Activated gamma-delta T cell treated with anti-CD3 and anti-CD28 coated beads, Interleukin-2, amount 50 U/mL, for 16 hours (primary cell): Measurements from ENCODE around the gene NTM.

Source experiments
- DNase-seq: peaks from one replicate; pipeline ENCODE4 v3.0.0-alpha.2; 2020; ENCODE audit warnings: low read depth

NTM gene

DNA sequence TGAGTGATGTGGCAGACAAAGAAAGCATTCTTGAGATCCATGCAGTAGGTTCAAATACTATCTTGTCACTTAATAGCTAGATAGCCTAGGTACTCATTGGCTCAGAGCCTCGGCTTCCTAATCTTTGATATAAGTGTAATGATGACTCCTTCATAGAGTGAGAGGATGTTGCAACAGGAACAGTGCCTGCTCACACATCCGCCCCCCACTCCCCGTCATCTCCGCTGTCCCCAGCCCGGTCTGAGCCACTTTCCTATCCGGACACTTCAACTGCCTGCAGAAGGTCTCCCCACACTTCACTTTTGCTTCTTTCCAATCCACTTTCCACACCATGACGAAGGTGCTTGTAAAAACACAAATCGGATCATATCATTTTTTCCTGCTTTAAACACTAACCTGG lies 128.8 kb downstream of the NTM start:
- no peak for DNase-seq

GRCh38 chr11:131503017-131503416 lies 132.6 kb downstream of the NTM start:
- DNase-seq, result no peak

DNA sequence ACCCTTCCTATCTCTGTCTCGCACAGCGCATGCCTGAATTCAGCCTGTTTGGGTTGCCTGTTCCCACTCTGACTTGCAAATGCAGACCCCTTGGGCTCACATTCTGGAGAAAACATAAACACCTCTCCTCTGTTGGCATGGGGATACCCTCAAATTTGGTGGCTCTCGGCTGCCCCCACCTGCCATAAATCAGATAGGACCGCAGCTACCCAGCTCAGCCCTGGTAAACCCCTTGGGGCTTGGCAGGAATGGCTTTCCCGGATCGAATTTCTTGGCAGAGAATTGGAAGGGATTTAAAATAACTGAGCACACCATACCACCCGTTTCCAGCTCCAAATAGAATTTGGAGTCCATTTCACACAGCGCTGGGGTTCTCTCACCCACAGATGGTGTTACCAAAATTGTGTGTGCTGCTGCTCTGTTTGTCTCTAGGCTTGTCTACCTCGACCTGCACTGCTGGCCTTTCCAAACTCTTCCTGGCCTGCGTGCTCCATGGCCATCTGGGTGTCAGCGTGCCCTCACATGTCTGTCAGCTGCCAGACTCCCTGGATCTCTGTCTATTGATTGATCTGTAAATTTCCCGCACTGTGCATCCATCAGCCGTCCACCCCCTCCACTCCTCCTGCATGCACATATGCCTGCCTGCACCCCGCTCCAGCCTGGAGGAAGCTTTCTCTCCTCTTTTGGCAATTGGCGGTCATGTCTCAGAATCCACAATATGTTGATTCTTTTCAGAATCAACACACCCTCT lies 134.0 kb downstream of the NTM start:
- DNase-seq, result no peak

- DNase-seq, result no peak
These were observed 135.9 kb downstream of the NTM start for GRCh38 chr11:131506348-131506747.

DNA sequence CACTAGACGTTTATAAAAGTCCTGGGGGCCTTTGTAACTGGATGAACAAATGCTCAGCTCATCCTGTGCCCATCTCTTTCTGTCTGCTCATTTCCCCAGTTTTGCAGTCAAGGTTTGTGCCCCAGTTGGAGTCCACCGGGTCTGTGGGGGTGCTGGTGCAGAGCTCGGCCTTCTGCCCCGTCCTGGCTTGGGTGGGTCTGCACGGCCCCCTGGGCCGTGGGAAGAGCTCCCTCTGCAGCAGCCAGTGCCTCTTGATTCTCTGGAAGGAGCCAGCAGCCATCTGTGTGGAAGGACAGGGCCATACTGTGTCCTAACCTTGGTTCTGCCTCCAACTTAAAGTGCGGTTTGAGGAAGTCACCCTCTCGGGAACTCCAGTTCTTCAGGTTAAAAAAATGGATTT lies 140.2 kb downstream of the NTM start:
- DNase-seq, result no peak

- no peak for DNase-seq
These were observed 141.4 kb downstream of the NTM start for GRCh38 chr11:131511794-131512193.

- no peak for DNase-seq
These were observed 141.8 kb downstream of the NTM start for GRCh38 chr11:131512228-131512627.

DNA sequence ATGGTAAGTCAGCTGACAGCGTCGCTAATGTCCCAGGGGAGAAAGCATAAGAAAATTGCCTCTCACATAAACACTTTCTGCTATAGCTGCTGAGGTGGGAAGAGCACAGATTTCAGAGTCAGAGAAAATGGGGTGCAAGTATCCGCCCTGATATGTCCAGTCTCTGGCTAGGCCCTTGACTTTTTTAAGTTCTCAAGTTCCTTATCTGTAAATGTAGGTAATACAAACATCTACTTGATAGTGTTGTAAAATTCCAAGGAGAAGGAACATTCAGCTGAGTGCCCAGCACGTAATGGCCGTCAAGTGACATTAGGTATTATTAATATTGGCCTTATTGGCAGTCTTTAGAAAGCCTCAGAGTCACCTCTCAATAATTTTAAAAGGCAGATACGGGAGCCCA lies 143.6 kb downstream of the NTM start:
- DNase-seq, result no peak

- no peak for DNase-seq
These were observed 148.0 kb downstream of the NTM start for GRCh38 chr11:131518305-131518838.

- DNase-seq, result no peak
These were observed 152.4 kb downstream of the NTM start for GRCh38 chr11:131522851-131523250.

GRCh38 chr11:131530407-131530806 lies 160.0 kb downstream of the NTM start:
- DNase-seq, result no peak

DNA sequence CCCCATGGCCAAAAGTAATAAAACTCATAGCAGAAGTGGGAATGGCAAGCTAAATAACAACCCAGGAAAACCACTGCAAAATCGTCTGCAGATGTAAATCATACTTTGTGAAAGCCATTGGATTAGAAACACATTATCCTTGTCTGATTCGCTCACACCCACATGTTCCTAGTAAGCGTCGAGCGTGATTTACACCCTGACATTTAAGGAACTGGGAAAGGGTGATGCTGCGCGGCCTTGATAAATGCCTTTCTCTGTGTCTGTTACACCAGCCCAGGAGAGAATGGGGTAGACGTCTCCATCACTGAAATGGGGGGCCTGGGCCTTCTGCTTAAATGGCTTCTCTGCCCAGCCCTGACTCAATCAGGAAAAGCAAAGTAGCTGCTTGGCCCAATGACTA lies 162.7 kb downstream of the NTM start:
- DNase-seq, result no peak

- DNase-seq, result no peak
These were observed 163.6 kb downstream of the NTM start for GRCh38 chr11:131533998-131534397.

- no peak for DNase-seq
These were observed 164.2 kb downstream of the NTM start for GRCh38 chr11:131534611-131535010.

- DNase-seq, result no peak
These were observed 165.7 kb downstream of the NTM start for GRCh38 chr11:131536159-131536558.

- no peak for DNase-seq
These were observed 166.8 kb downstream of the NTM start for GRCh38 chr11:131537196-131537595.

GRCh38 chr11:131537748-131538147 lies 167.3 kb downstream of the NTM start:
- no peak for DNase-seq

- DNase-seq, result no peak
These were observed 167.9 kb downstream of the NTM start for GRCh38 chr11:131538322-131538721.

DNA sequence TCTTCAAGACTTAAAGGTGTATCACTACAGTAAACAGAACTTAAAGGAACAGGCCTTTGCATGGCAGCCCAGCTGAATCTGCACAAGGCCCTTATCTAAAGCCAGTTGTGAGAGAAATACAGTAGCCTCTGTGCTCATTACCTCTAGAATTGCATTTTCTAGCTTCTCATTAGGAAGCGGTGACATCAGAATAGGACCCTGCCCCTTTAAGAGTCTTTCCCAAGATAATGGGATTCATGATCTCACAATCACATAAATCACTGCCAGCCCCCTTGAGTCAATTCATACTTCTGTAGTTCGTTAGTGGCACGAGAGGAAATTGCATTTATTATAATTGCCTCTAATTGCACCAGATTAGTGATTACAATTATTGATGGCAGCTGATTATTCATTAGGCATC lies 170.3 kb downstream of the NTM start:
- no peak for DNase-seq

- no peak for DNase-seq
These were observed 173.1 kb downstream of the NTM start for GRCh38 chr11:131543389-131544025.

GRCh38 chr11:131544591-131544990 lies 174.2 kb downstream of the NTM start:
- no peak for DNase-seq

GRCh38 chr11:131546218-131546895 lies 175.9 kb downstream of the NTM start:
- DNase-seq, result no peak

DNA sequence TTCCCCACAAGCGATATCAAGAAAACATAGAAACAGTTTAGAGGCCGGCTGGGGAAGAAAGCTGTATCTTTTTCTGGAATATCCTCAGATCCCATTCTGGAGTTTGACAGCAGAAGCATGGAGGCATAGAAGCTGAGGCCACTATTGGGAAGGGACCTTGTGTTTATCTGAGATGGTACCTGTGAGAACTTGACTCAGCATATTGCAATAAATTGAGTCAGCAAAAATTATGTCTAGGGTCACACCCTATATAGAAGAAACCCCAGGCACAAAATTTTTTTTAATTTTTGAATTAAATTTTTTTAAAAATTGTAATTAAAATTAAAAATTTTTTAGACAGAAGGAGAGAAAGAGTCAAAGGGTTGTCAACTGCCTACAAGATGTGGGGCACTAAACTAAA lies 178.7 kb downstream of the NTM start:
- DNase-seq, result no peak
